GM12878 (cell line): ENCODE measurements around the gene CTRL. TPM values are rescaled to one million over a fixed set of nuclear protein-coding genes. Genes with fewer than 3 reads are reported as not detected.

Experiments
- ATAC-seq: fragments of 200-7000 bp; cut with Tn5 transposase; 3 replicates; pipeline ENCODE4 v1.9.1; 2020; ENCODE audit warnings: mild to moderate bottlenecking, moderate library complexity
- BruUV-seq: library from RNA; stranded (reverse); fragments of 400-500 nt; replicated peaks from 2 replicates; lab custom pipeline; 2021; lab: Mats Ljungman, UMichigan
- CTCF ChIA-PET: fragments of 300-600 bp; sonication (Branson Sonifier 250); formaldehyde crosslinking; extraction: SDS; loops from one replicate; lab custom pipeline; 2021; ENCODE audit warnings: inconsistent platforms; lab: Yijun Ruan, JAX
- POLR2A ChIA-PET: fragments of 350-600 bp; formaldehyde crosslinking; extraction: SDS; loops from one replicate; lab custom pipeline; 2021; ENCODE audit warnings: inconsistent platforms; lab: Charles Lee
- RAD21 ChIA-PET: fragments of 300-600 bp; sonication (Branson Sonifier 250); formaldehyde crosslinking; loops from one replicate; lab custom pipeline; 2023; ENCODE audit warnings: antibody characterized with exemption; ENCODE audit not compliant: unreplicated experiment; lab: Charles Lee
- SMC1A ChIA-PET: fragments of 300-600 bp; sonication (Branson Sonifier 250); formaldehyde crosslinking; loops from one replicate; lab custom pipeline; 2023; ENCODE audit not compliant: unreplicated experiment, uncharacterized antibody; lab: Charles Lee
- DNase-seq: peaks from one replicate; pipeline ENCODE4 v3.0.0-alpha.2; 2011; ENCODE audit warnings: low read depth, low spot score
- FAIRE-seq: peaks from 3 replicates; lab custom pipeline; 2011; peaks lifted over from hg19 to GRCh38; lab: Jason Lieb, UNC
- H2AFZ ChIP-seq: 2 replicates; pipeline ENCODE4 v1.6.0; 2011; ENCODE audit warnings: low read depth, low read length, control low read depth; ENCODE audit not compliant: control insufficient read depth
- H3K27ac ChIP-seq: 2 replicates; pipeline ENCODE4 v1.5.1; 2011; ENCODE audit warnings: control low read depth; ENCODE audit not compliant: control insufficient read depth, insufficient read depth
- H3K27me3 ChIP-seq, 2 experiments: replicated peaks in 1 of 2; 2 replicates each; pipeline versions ENCODE4 v1.6.0 to v1.6.1; 2011; ENCODE audit warnings: low read length in 1 of 2; ENCODE audit not compliant: control insufficient read depth in 2 of 2, insufficient read depth in 2 of 2
- H3K36me3 ChIP-seq, 2 experiments: 2 replicates each; pipeline ENCODE4 v1.5.1; 2011; ENCODE audit warnings: low read length in 1 of 2; ENCODE audit not compliant: control insufficient read depth in 2 of 2, insufficient read depth in 2 of 2
- H3K4me1 ChIP-seq: 2 replicates; pipeline ENCODE4 v1.6.1; 2011; ENCODE audit warnings: mild to moderate bottlenecking, low read length, moderate library complexity, mixed read lengths; ENCODE audit not compliant: control insufficient read depth, insufficient read depth
- H3K4me2 ChIP-seq: 2 replicates; pipeline ENCODE4 v1.6.0; 2011; ENCODE audit warnings: control low read depth; ENCODE audit not compliant: control insufficient read depth, insufficient read depth
- H3K4me3 ChIP-seq: fragments of 200-600 bp; sonication (generic); 2 replicates; pipeline ENCODE4 v1.5.1; 2016
- H3K79me2 ChIP-seq: 2 replicates; pipeline ENCODE4 v1.6.0; 2011; ENCODE audit warnings: low read length; ENCODE audit not compliant: control insufficient read depth, insufficient read depth
- H3K9ac ChIP-seq: 2 replicates; pipeline ENCODE4 v1.8.0; 2011; ENCODE audit warnings: low read length, control low read depth, mixed read lengths; ENCODE audit not compliant: control insufficient read depth, insufficient read depth
- H3K9me3 ChIP-seq: replicated peaks from 3 replicates; pipeline ENCODE4 v1.5.1; 2011; ENCODE audit warnings: mild to moderate bottlenecking, low read length; ENCODE audit not compliant: control insufficient read depth, insufficient read depth
- H4K20me1 ChIP-seq: 2 replicates; pipeline ENCODE4 v1.6.0; 2011; ENCODE audit not compliant: control insufficient read depth, insufficient read depth
- CEBPB ChIP-seq, 2 experiments: fragments of 150-350 bp in 1 of 2; IDR thresholded peaks; 2 replicates each; pipeline ENCODE4 v1.6.1; 2012 to 2014; ENCODE audit warnings: low read depth in 2 of 2, low read length in 2 of 2, borderline replicate concordance in 1 of 2, inconsistent platforms in 1 of 2
- SMAD5 ChIP-seq: IDR thresholded peaks from 2 replicates; pipeline ENCODE4 v1.6.1; 2016; ENCODE audit warnings: antibody characterized with exemption, low read depth
- WGBS: methylation state at CpG from one replicate; pipeline ENCODE4 v1.1.6; 2016; ENCODE audit warnings: low lambda C conversion rate; ENCODE audit not compliant: insufficient replicate concordance, insufficient coverage; ENCODE audit errors: missing lambda C conversion rate; 5-methylcytosine and 5-hydroxymethylcytosine counted together
- in situ Hi-C: fragments of 300-500 bp; cut with MboI; formaldehyde crosslinking; loops from 9 replicates; pipeline ENCODE4 v1.14.3; 2018; ENCODE audit warnings: mixed read lengths
- intact Hi-C: fragments of 100-400 bp; cut with micrococcal nuclease; formaldehyde crosslinking; loops from one replicate; pipeline ENCODE4 v1.14.2; 2022; ENCODE audit not compliant: unreplicated experiment
- polyA plus RNA-seq, 11 experiments: library from polyadenylated mRNA; depleted of rRNA in 4 of 11; unstranded in 6 of 11; stranded (reverse) in 5 of 11; fragments of >200 nt; fragmentation: Nextera tagmentation in 4 of 11; fragmentation: Illumina TruSeq in 1 of 11; extraction: Ambion mirVana in 4 of 11; extraction: Trizol in 1 of 11; gene quantifications; 1 replicate in 1 of 11; 2 replicates in 10 of 11; pipeline versions ENCODE4 v1.2.1 to v1.2.3, GENCODE V29; 2011 to 2016; ENCODE audit warnings: inconsistent platforms in 2 of 11, missing spikeins in 2 of 11, low read depth in 1 of 11
- total RNA-seq, 4 experiments: library from RNA; depleted of rRNA in 3 of 4; stranded (reverse); fragments of >200 nt in 3 of 4; fragmentation: Illumina TruSeq in 1 of 4; extraction: Trizol in 1 of 4; gene quantifications; 2 replicates each; pipeline versions ENCODE4 v1.2.1 to v1.2.3, GENCODE V29; 2013 to 2021

CTRL gene
- total and polyA plus RNA-seq, 10 of the 15 experiments (the other 5 are each of a cell fraction or from before 2014, with no cell fraction given), result 1.1 to 4.9 (median 2.6) TPM

- Histone ChIP-seq H3K4me2 (no peak overlapping the region), H4K20me1 (no peaks in the 10 kb centered on the region), H3K4me1 (peaks cover 7% of the 10 kb centered on the region), H3K4me3 (no peak overlapping the region), H3K79me2 (peaks cover 21% of the 10 kb centered on the region), H2AFZ (no peak overlapping the region), H3K9me3 (no peaks in the 10 kb centered on the region), H3K9ac (no peak overlapping the region), H3K36me3 (peaks cover 0 to 5% of the 10 kb centered on the region in 2 experiments; a peak in 2 of 4 replicates), H3K27ac (no peak overlapping the region), H3K27me3 (no peaks in the 10 kb centered on the region)
- intact Hi-C loops, result no loop called here
- ChIA-PET CTCF (interaction anchor here (0.7 to 2.5 kb wide), 9 partner anchors 12 to 398 kb away, joined by 3 to 9 read pairs (median 5); no protein-coding TSS in a partner anchor), POLR2A (interaction anchor here (0.6 to 1.1 kb wide), 2 partner anchors 15 to 55 kb away, joined by 3 to 4 read pairs; no protein-coding TSS in a partner anchor), RAD21 (interaction anchor here (0.6 kb wide), 1 partner anchor 87 kb away, joined by 3 read pairs; no protein-coding TSS in a partner anchor), SMC1A (interaction anchor here (0.9 to 1.3 kb wide), 3 partner anchors 24 to 100 kb away, joined by 3 to 4 read pairs (median 4); no protein-coding TSS in a partner anchor)
- ATAC-seq (no peak), FAIRE-seq (no peak), DNase-seq (no peak)
- TF ChIP-seq SMAD5 (0 out of 2 replicates have a peak, but pooled peaks have one; percentile 11), CEBPB (IDR thresholded peaks at IDR 0.05; ENCODE audit: borderline replicate concordance in 1 of 2, low read depth in 2 of 2, low read length in 2 of 2) (no peak)
- no TSS peak for BruUV-seq
- in situ Hi-C loops, result no loop called here
- 96% methylated on average over 5 of the region's 5 CpGs for WGBS
Observed at GRCh38 chr16:67940446-67941089, 8.9 kb upstream of the CTRL start.
